Peyer's patch (tissue), 4 donors: Measurements from ENCODE around the gene NCL. TPM values are rescaled to one million over a fixed set of nuclear protein-coding genes. Genes with fewer than 3 reads are reported as not detected.

Source experiments
- DNase-seq, 3 donors: peaks; one replicate each; pipeline ENCODE4 v3.0.0-alpha.2; 2017 to 2019
- H3K27ac ChIP-seq, 4 donors: fragments of 200-600 bp; sonication (generic); one replicate each; pipeline ENCODE4 v1.5.1; 2016 to 2019
- H3K27me3 ChIP-seq, 2 donors: fragments of 200-600 bp; sonication (generic); one replicate each; pipeline ENCODE4 v1.5.1; 2019
- H3K36me3 ChIP-seq, 3 donors: fragments of 200-600 bp; sonication (generic); one replicate each; pipeline ENCODE4 v1.5.1; 2016 to 2019
- H3K4me1 ChIP-seq, 4 donors: fragments of 200-600 bp; sonication (generic); one replicate each; pipeline ENCODE4 v1.5.1; 2016 to 2019
- H3K4me3 ChIP-seq, 4 donors: fragments of 200-600 bp; sonication (generic); 1 replicate in 3 of 4; 2 replicates in 1 of 4; pipeline ENCODE4 v1.5.1; 2016 to 2019; ENCODE audit warnings: mild to moderate bottlenecking in 1 of 4
- H3K9me3 ChIP-seq, 4 donors: fragments of 200-600 bp; sonication (generic); one replicate each; pipeline ENCODE4 v1.5.1; 2016 to 2019; ENCODE audit warnings: mild to moderate bottlenecking in 1 of 4
- POLR2A ChIP-seq, 2 donors: fragments of 450-650 bp; IDR thresholded peaks; one replicate each; pipeline ENCODE4 v1.5.1; 2017; ENCODE audit warnings: antibody characterized with exemption in 2 of 2, mild to moderate bottlenecking in 2 of 2, moderate library complexity in 2 of 2
- total RNA-seq, 4 donors: library from RNA; depleted of rRNA; stranded (reverse); fragments of >200 nt; gene quantifications; one replicate each; pipeline ENCODE4 v1.1.0, GENCODE V29; 2016
- TF ChIP-seq, protein P1 (sequence below), 6 experiments: fragments of 450-650 bp in 4 of 6; fragments of 200-600 bp in 2 of 6; sonication (generic) in 1 of 6; IDR thresholded peaks; one replicate each; pipeline ENCODE4 v1.5.1; 2017 to 2019; ENCODE audit warnings: antibody characterized with exemption in 6 of 6, mild to moderate bottlenecking in 3 of 6, moderate library complexity in 1 of 6

NCL gene
- total RNA-seq, 4 donors from 2014 or later, result 80.7 to 661 (median 153) TPM

DNA sequence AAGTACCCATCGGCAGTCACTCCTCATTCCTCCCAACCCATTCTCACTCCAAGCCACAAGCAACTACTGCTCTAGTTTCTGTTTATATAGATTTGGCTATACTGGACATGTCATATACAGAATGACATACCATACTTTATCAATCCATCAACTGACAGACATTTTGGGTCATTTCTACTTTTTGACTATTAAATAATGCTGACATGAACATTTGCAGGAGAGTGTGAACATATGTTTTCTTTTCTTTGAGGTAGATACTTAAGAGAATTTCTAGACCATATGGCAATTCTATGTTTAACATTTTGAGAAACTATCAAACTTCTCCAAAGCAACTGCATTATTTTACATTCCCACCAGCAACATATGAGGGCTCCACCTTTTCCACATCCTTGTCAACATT, 33.4 kb upstream of the NCL start:
- no peaks in the 10 kb centered on the region for H3K27me3 ChIP-seq
- no peaks in the 10 kb centered on the region for H3K9me3 ChIP-seq
- TF ChIP-seq, protein P1, sequence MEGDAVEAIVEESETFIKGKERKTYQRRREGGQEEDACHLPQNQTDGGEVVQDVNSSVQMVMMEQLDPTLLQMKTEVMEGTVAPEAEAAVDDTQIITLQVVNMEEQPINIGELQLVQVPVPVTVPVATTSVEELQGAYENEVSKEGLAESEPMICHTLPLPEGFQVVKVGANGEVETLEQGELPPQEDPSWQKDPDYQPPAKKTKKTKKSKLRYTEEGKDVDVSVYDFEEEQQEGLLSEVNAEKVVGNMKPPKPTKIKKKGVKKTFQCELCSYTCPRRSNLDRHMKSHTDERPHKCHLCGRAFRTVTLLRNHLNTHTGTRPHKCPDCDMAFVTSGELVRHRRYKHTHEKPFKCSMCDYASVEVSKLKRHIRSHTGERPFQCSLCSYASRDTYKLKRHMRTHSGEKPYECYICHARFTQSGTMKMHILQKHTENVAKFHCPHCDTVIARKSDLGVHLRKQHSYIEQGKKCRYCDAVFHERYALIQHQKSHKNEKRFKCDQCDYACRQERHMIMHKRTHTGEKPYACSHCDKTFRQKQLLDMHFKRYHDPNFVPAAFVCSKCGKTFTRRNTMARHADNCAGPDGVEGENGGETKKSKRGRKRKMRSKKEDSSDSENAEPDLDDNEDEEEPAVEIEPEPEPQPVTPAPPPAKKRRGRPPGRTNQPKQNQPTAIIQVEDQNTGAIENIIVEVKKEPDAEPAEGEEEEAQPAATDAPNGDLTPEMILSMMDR (IDR thresholded peaks at IDR 0.05), result no peak
- TF ChIP-seq POLR2A (IDR thresholded peaks at IDR 0.05), result no peak
- H3K4me1 ChIP-seq, result no peaks in the 10 kb centered on the region
- no peak overlapping the region for H3K4me3 ChIP-seq
- H3K36me3 ChIP-seq, result no peaks in the 10 kb centered on the region
- no peak for DNase-seq
- H3K27ac ChIP-seq, result no peak overlapping the region

DNA sequence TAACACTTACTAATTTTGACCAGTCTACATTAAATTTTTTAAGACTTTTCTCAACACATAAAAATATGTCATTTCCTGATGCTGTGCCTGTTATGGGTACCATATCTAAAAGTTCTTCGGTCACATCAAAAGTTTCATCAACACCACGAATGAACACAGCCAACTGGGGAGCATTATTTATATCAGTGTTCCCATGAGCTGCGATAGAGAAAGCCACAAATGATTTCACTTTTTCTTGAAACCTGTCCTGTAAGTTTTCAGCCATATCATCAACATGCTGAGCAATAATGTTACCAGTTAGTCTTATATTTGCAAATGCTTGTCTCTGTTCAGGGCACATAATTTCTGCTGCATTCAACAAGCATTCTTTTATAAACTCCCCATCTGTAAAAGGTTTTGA, 30.4 kb upstream of the NCL start:
- H3K4me3 ChIP-seq, result no peak overlapping the region
- TF ChIP-seq, protein P1 (IDR thresholded peaks at IDR 0.05), result no peak
- TF ChIP-seq POLR2A (IDR thresholded peaks at IDR 0.05), result no peak
- no peaks in the 10 kb centered on the region for H3K9me3 ChIP-seq
- H3K27me3 ChIP-seq, result no peaks in the 10 kb centered on the region
- H3K27ac ChIP-seq, result no peak overlapping the region
- DNase-seq, result no peak
- H3K36me3 ChIP-seq, result no peaks in the 10 kb centered on the region
- no peaks in the 10 kb centered on the region for H3K4me1 ChIP-seq

DNA sequence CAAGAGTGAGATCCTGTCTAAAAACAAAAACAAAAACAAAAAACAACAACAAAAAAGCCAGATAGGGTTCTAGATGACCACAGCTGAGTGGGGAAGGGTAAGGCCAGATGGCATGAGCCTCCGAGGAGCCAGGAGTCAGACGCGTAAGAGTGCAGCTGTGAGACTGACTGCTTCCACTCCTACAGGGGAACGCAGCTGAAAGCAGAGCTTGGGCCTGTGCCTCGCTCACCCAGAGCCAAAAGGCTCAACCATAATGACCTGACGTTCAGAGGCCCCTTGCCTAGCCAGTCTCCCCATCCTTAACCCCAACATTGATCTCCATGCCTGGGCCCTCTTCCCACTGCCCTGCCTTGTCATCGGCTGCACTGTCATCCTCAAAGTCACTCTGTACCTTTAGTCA, 26.5 kb upstream of the NCL start:
- Histone ChIP-seq H3K36me3 (no peaks in the 10 kb centered on the region), H3K27ac (no peak overlapping the region), H3K27me3 (no peaks in the 10 kb centered on the region), H3K4me3 (no peak overlapping the region), H3K4me1 (no peaks in the 10 kb centered on the region), H3K9me3 (no peaks in the 10 kb centered on the region)
- no peak for TF ChIP-seq POLR2A (IDR thresholded peaks at IDR 0.05)
- TF ChIP-seq, protein P1 (IDR thresholded peaks at IDR 0.05), result no peak
- DNase-seq, result no peak

DNA sequence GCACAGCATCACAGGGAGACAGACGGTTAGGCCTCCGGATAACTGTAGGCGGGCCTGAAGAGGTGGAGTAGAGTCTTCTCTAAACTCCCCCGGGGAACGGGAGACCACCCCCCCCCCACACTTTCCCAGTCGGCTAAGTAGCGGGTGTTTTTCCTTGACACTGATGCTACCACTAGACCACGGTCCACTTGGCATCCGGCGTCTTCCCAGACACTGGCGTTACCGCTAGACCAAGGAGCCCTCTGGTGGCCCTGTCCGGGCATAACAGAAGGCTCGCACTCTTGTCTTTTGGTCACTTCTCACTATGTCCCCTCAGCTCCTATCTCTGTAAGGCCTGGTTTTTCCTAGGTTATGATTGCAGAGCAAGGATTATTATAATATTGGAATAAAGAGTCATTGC, 25.7 kb upstream of the NCL start:
- TF ChIP-seq, protein P1 (IDR thresholded peaks at IDR 0.05), result peak in 1 of 6 experiments; percentile 9
- no peak for TF ChIP-seq POLR2A (IDR thresholded peaks at IDR 0.05)
- no peaks in the 10 kb centered on the region for H3K27me3 ChIP-seq
- H3K4me3 ChIP-seq, result no peak overlapping the region
- DNase-seq, result peak in 1 of 3 donors; percentile 55
- H3K36me3 ChIP-seq, result no peaks in the 10 kb centered on the region
- H3K27ac ChIP-seq, result no peak overlapping the region
- H3K9me3 ChIP-seq, result no peaks in the 10 kb centered on the region
- H3K4me1 ChIP-seq, result no peaks in the 10 kb centered on the region

DNA sequence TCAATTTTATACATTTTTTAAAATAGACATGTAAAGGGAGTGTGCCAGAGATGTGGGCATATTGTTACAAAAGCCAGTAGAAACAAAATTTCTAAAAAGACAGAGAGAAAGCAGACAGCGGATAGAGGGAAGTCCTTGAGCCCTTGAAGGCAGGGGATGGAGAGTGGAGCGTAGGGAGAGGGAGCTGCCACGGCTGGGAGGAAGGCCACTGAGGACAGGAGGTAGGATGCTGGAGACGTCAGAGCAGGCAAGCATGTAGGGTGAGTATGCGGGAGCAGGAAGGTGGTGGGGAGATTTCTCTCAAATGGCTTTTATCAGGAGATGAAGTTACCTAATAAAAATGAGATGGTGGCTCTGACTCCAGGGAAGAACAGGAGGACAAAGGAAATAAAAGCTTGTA, 24.0 kb upstream of the NCL start:
- Histone ChIP-seq H3K9me3 (no peaks in the 10 kb centered on the region), H3K4me3 (no peak overlapping the region), H3K36me3 (no peaks in the 10 kb centered on the region), H3K27ac (no peak overlapping the region), H3K27me3 (no peaks in the 10 kb centered on the region), H3K4me1 (peaks cover 0 to under 1% (median 0%) of the 10 kb centered on the region in 4 donors)
- no peak for DNase-seq
- no peak for TF ChIP-seq POLR2A (IDR thresholded peaks at IDR 0.05)
- TF ChIP-seq, protein P1 (IDR thresholded peaks at IDR 0.05), result no peak
